H1 (cell line): ENCODE measurements around the gene DOCK9. TPM values are rescaled to one million over a fixed set of nuclear protein-coding genes. Genes with fewer than 3 reads are reported as not detected.

Experiments used
- CTCF ChIA-PET: fragments of 300-600 bp; sonication (Branson Sonifier 250); formaldehyde crosslinking; loops from one replicate; lab custom pipeline; 2021; ENCODE audit not compliant: partially characterized antibody; lab: Charles Lee
- POLR2A ChIA-PET: fragments of 300-600 bp; sonication (Branson Sonifier 250); formaldehyde crosslinking; loops from one replicate; lab custom pipeline; 2021; ENCODE audit warnings: inconsistent platforms; ENCODE audit not compliant: partially characterized antibody; lab: Charles Lee
- DNase-seq, 2 experiments: peaks; one replicate each; pipeline versions ENCODE4 v3.0.0 to v3.0.0-alpha.2; 2010 to 2022; ENCODE audit warnings: low spot score in 2 of 2, low read depth in 1 of 2, mixed read lengths in 1 of 2
- FAIRE-seq: peaks from 2 replicates; lab custom pipeline; 2011; peaks lifted over from hg19 to GRCh38; lab: Jason Lieb, UNC
- H2AFZ ChIP-seq: 2 replicates; pipeline ENCODE4 v1.8.1; 2012; ENCODE audit warnings: low read length, inconsistent platforms
- H2AK5ac ChIP-seq: 2 replicates; pipeline ENCODE4 v1.6.1; 2013; ENCODE audit warnings: low read depth, low read length
- H2BK120ac ChIP-seq: replicated peaks from 2 replicates; pipeline ENCODE3; 2013; ENCODE audit warnings: low read depth, low read length, inconsistent platforms
- H2BK12ac ChIP-seq: 2 replicates; pipeline ENCODE4 v1.6.1; 2013; ENCODE audit warnings: low read depth, low read length
- H2BK15ac ChIP-seq: 2 replicates; pipeline ENCODE4 v1.6.1; 2013; ENCODE audit warnings: low read length
- H2BK20ac ChIP-seq: 2 replicates; pipeline ENCODE4 v1.6.1; 2013; ENCODE audit warnings: low read length
- H2BK5ac ChIP-seq: 2 replicates; pipeline ENCODE4 v1.6.1; 2013; ENCODE audit warnings: low read depth, low read length
- H3K14ac ChIP-seq: 2 replicates; pipeline ENCODE4 v1.6.1; 2013; ENCODE audit warnings: inconsistent platforms; ENCODE audit not compliant: insufficient read length
- H3K18ac ChIP-seq: 2 replicates; pipeline ENCODE4 v1.6.1; 2013; ENCODE audit warnings: low read length; ENCODE audit errors: extremely low read depth
- H3K23ac ChIP-seq: 2 replicates; pipeline ENCODE4 v1.6.1; 2013; ENCODE audit warnings: inconsistent platforms; ENCODE audit not compliant: insufficient read length
- H3K23me2 ChIP-seq: 2 replicates; pipeline ENCODE4 v1.6.1; 2013; ENCODE audit warnings: low read depth, low read length
- H3K27ac ChIP-seq: 2 replicates; pipeline ENCODE4 v1.6.1; 2011; ENCODE audit warnings: low read depth, low read length, inconsistent platforms
- H3K27me3 ChIP-seq, 4 experiments: replicated peaks in 1 of 4; 1 replicate in 1 of 4; 2 replicates in 3 of 4; pipeline versions ENCODE4 v1.6.1 to v1.8.1; 2011 to 2013; ENCODE audit warnings: low read length in 3 of 4, mild to moderate bottlenecking in 3 of 4, inconsistent platforms in 2 of 4, mixed read lengths in 2 of 4, moderate library complexity in 1 of 4; ENCODE audit not compliant: control insufficient read depth in 3 of 4, insufficient read depth in 3 of 4; ENCODE audit errors: extremely low read depth in 1 of 4
- H3K36me3 ChIP-seq, 4 experiments: 2 replicates each; pipeline versions ENCODE4 v1.6.1 to v1.8.1; 2011 to 2013; ENCODE audit warnings: mild to moderate bottlenecking in 4 of 4, low read length in 3 of 4, moderate library complexity in 2 of 4, control low read depth in 1 of 4, inconsistent platforms in 1 of 4; ENCODE audit not compliant: insufficient read depth in 4 of 4, control insufficient read depth in 2 of 4
- H3K4ac ChIP-seq: replicated peaks from 2 replicates; pipeline ENCODE3; 2013; ENCODE audit warnings: low read length, low read depth, mixed read lengths, inconsistent platforms; ENCODE audit not compliant: insufficient read length
- H3K4me1 ChIP-seq, 4 experiments: replicated peaks in 1 of 4; 1 replicate in 1 of 4; 2 replicates in 3 of 4; pipeline versions ENCODE4 v1.6.1 to v1.8.1; 2011 to 2013; ENCODE audit warnings: low read length in 3 of 4, inconsistent platforms in 2 of 4, mixed read lengths in 1 of 4; ENCODE audit not compliant: insufficient read depth in 4 of 4, control insufficient read depth in 3 of 4
- H3K4me2 ChIP-seq, 2 experiments: 2 replicates each; pipeline versions ENCODE4 v1.6.1 to v1.8.1; 2011 to 2013; ENCODE audit warnings: low read depth in 2 of 2, low read length in 2 of 2, control low read depth in 1 of 2, inconsistent platforms in 1 of 2, mild to moderate bottlenecking in 1 of 2; ENCODE audit not compliant: insufficient read depth in 1 of 2
- H3K4me3 ChIP-seq, 4 experiments: fragments of 200-600, 300-600 bp in 1 of 4; sonication (generic), shearing (Covaris generic), sonication (Bioruptor Twin) in 1 of 4; 2 replicates each; pipeline versions ENCODE4 v1.5.1 to v1.8.1; 2011 to 2016; ENCODE audit warnings: low read length in 4 of 4, low read depth in 3 of 4, control low read depth in 2 of 4, inconsistent platforms in 2 of 4, mild to moderate bottlenecking in 2 of 4, mixed read lengths in 1 of 4, moderate library complexity in 1 of 4; ENCODE audit not compliant: insufficient read depth in 2 of 4; ENCODE audit errors: extremely low read depth in 1 of 4
- H3K56ac ChIP-seq: replicated peaks from 2 replicates; pipeline ENCODE3; 2013; ENCODE audit warnings: low read depth, mild to moderate bottlenecking, mixed read lengths, low read length, inconsistent platforms; ENCODE audit not compliant: insufficient read length
- H3K79me1 ChIP-seq: 2 replicates; pipeline ENCODE4 v1.6.1; 2013; ENCODE audit warnings: low read depth, low read length, control low read depth
- H3K79me2 ChIP-seq, 2 experiments: 2 replicates each; pipeline versions ENCODE4 v1.6.1 to v1.8.1; 2012 to 2013; ENCODE audit warnings: low read length in 2 of 2, mild to moderate bottlenecking in 2 of 2, inconsistent platforms in 1 of 2; ENCODE audit not compliant: insufficient read depth in 2 of 2, control insufficient read depth in 1 of 2
- H3K9ac ChIP-seq, 4 experiments: replicated peaks in 1 of 4; 1 replicate in 1 of 4; 2 replicates in 3 of 4; pipeline versions ENCODE4 v1.6.1 to v1.8.1; 2011 to 2013; ENCODE audit warnings: low read depth in 3 of 4, low read length in 3 of 4, control low read depth in 2 of 4, mild to moderate bottlenecking in 2 of 4, moderate library complexity in 2 of 4, inconsistent platforms in 1 of 4; ENCODE audit errors: extremely low read depth in 1 of 4
- H3K9me3 ChIP-seq, 2 experiments: 2 replicates each; pipeline versions ENCODE4 v1.6.1 to v1.8.1; 2012 to 2013; ENCODE audit warnings: mild to moderate bottlenecking in 2 of 2, moderate library complexity in 2 of 2, control low read depth in 1 of 2, inconsistent platforms in 1 of 2, low read depth in 1 of 2, low read length in 1 of 2, mixed read lengths in 1 of 2; ENCODE audit not compliant: insufficient read depth in 2 of 2
- H4K20me1 ChIP-seq, 2 experiments: replicated peaks in 1 of 2; 2 replicates each; pipeline versions ENCODE3 to v1.8.1; 2011 to 2013; ENCODE audit warnings: inconsistent platforms in 2 of 2, low read length in 2 of 2, mild to moderate bottlenecking in 1 of 2; ENCODE audit not compliant: insufficient read depth in 2 of 2, control insufficient read depth in 1 of 2
- H4K5ac ChIP-seq: 2 replicates; pipeline ENCODE4 v1.6.1; 2013; ENCODE audit warnings: low read length, low read depth, mixed read lengths, inconsistent platforms; ENCODE audit not compliant: insufficient read length
- H4K8ac ChIP-seq: 2 replicates; pipeline ENCODE4 v1.8.0; 2013; ENCODE audit warnings: mild to moderate bottlenecking, moderate library complexity, low read length, inconsistent platforms; ENCODE audit not compliant: insufficient read depth; ENCODE audit errors: extremely low read depth
- H4K91ac ChIP-seq: replicated peaks from 2 replicates; pipeline ENCODE3; 2013; ENCODE audit warnings: low read length, mixed read lengths, inconsistent platforms; ENCODE audit not compliant: insufficient read length
- CEBPB ChIP-seq: IDR thresholded peaks from 2 replicates; pipeline ENCODE4 v1.6.1; 2012; ENCODE audit warnings: low read depth, low read length
- JUN ChIP-seq: IDR thresholded peaks from 2 replicates; pipeline ENCODE4 v1.6.1; 2011; ENCODE audit warnings: low read depth, mild to moderate bottlenecking, improper control_type of control experiment, low read length
- KDM4A ChIP-seq: IDR thresholded peaks from one replicate; pipeline ENCODE4 v1.7.1; 2012; ENCODE audit warnings: low read depth, mild to moderate bottlenecking, moderate library complexity, low read length, inconsistent platforms; ENCODE audit not compliant: severe bottlenecking
- KDM5A ChIP-seq: fragments of 200-600 bp; IDR thresholded peaks from 2 replicates; pipeline ENCODE4 v1.7.1; 2012; ENCODE audit warnings: mild to moderate bottlenecking, low read length, inconsistent platforms, mixed read lengths
- WGBS, 2 experiments: shearing (Covaris generic) in 1 of 2; methylation state at CpG; one replicate each; pipeline versions ENCODE4 v1.1.6 to v1.1.7; 2013 to 2015; ENCODE audit warnings: low lambda C conversion rate in 2 of 2, mixed read lengths in 2 of 2, inconsistent platforms in 1 of 2, low coverage in 1 of 2, missing lambda C conversion rate in 1 of 2; ENCODE audit not compliant: insufficient replicate concordance in 2 of 2, insufficient coverage in 1 of 2, insufficient read length in 1 of 2; ENCODE audit errors: extremely low coverage in 1 of 2, missing lambda C conversion rate in 1 of 2; 5-methylcytosine and 5-hydroxymethylcytosine counted together
- polyA plus RNA-seq, 7 experiments: library from polyadenylated mRNA; depleted of rRNA in 3 of 7; stranded (reverse) in 5 of 7; unstranded in 2 of 7; fragments of >200 nt in 5 of 7; fragments of 200-250 nt in 2 of 7; gene quantifications; 1 replicate in 5 of 7; 2 replicates in 1 of 7; 4 replicates in 1 of 7; pipeline versions ENCODE4 v1.2.1 to v1.2.3, GENCODE V29; 2011 to 2013; ENCODE audit warnings: missing spikeins in 2 of 7, mixed read lengths in 2 of 7
- total RNA-seq: library from RNA; stranded (reverse); fragmentation: NEBNext Ultra II Directional; extraction: Animal tissue kit (Norgen Biotek cat#: 25700); gene quantifications from 2 replicates; pipeline ENCODE4 v1.2.1, GENCODE V29; 2021
- TF ChIP-seq, protein P1 (sequence below): IDR thresholded peaks from 2 replicates; pipeline ENCODE4 v1.6.1; 2012; ENCODE audit warnings: low read length, inconsistent platforms
- TF ChIP-seq, protein P2 (sequence below): IDR thresholded peaks from 2 replicates; pipeline ENCODE4 v1.6.1; 2011; ENCODE audit warnings: low read length, improper control_type of control experiment

DOCK9 gene
- total and polyA plus RNA-seq, 2 of the 8 experiments (the other 6 are each of a cell fraction or from before 2014, with no cell fraction given), result 21.6 to 31.5 TPM

DNA sequence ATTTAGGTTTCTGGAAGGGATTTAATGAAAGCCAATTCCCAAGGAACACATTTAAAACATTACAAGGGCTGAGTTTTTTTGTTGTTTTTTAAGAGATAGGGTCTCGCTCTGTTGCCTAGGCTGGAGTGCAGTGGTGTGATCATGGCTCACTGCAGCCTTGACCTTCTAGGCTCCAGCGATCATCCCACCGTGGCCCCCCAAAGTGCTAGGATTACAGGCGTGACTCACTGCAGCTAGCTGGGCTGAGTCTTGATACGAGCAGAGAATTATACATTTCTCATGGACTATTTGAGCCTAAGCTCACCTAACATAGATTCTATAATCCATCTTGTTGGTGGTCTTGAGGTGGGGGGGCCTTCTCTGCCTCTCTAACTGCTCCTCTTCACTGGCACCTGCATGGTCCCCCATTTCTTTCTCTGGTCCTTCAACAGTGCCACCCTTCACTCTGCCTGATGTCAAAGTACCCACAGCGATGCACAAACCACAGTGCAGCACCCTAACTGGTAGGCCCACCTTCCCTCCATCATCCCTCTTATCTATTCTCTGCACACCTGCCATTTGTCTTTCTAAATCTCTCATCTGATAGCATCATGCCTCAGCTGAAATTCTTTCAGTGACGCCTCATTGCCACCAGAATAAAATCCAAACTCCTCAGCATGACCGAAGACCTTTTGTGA is 37.4 kb downstream of the DOCK9 start:
- Histone ChIP-seq H3K23me2 (no peaks in the 10 kb centered on the region), H3K9ac (no peak overlapping the region), H4K8ac (no peak overlapping the region; the same call in 1 of the 2 replicates), H3K79me2 (no peaks in the 10 kb centered on the region), H3K27me3 (no peaks in the 10 kb centered on the region), H3K36me3 (no peaks in the 10 kb centered on the region), H2BK12ac (peak overlapping the region; percentile 53; the same call in 1 of the 2 replicates), H4K5ac (no peak overlapping the region), H3K79me1 (no peaks in the 10 kb centered on the region), H3K23ac (no peak overlapping the region), H3K18ac (no peak overlapping the region), H3K14ac (no peak overlapping the region), H2BK15ac (no peak overlapping the region), H3K56ac (no peak overlapping the region), H2BK120ac (no peak overlapping the region), H3K4ac (no peak overlapping the region), H2BK20ac (no peak overlapping the region), H2AFZ (no peak overlapping the region), H3K4me3 (no peak overlapping the region), H2BK5ac (no peak overlapping the region), H2AK5ac (no peak overlapping the region), H3K27ac (no peak overlapping the region), H4K20me1 (no peaks in the 10 kb centered on the region), H4K91ac (peak overlapping the region; percentile 16), H3K4me1 (peaks cover 1 to 16% (median 10%) of the 10 kb centered on the region in 4 experiments), H3K4me2 (no peak overlapping the region), H3K9me3 (no peaks in the 10 kb centered on the region)
- ChIA-PET POLR2A (interaction anchor here (1.8 kb wide), 1 partner anchor 36 kb away, joined by 4 read pairs; no protein-coding TSS in a partner anchor), CTCF (no interaction called here)
- DNase-seq (no peak), FAIRE-seq (no peak)
- WGBS, 2 experiments, result 87% methylated on average over 8 of the region's 8 CpGs; no CpG with 5 or more reads in 1 of the 2 experiments
- TF ChIP-seq, protein P1, sequence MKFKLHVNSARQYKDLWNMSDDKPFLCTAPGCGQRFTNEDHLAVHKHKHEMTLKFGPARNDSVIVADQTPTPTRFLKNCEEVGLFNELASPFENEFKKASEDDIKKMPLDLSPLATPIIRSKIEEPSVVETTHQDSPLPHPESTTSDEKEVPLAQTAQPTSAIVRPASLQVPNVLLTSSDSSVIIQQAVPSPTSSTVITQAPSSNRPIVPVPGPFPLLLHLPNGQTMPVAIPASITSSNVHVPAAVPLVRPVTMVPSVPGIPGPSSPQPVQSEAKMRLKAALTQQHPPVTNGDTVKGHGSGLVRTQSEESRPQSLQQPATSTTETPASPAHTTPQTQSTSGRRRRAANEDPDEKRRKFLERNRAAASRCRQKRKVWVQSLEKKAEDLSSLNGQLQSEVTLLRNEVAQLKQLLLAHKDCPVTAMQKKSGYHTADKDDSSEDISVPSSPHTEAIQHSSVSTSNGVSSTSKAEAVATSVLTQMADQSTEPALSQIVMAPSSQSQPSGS, result no peak
- TF ChIP-seq CEBPB, result no peak
- no peak for TF ChIP-seq KDM4A
- TF ChIP-seq JUN, result no peak
- TF ChIP-seq, protein P2, sequence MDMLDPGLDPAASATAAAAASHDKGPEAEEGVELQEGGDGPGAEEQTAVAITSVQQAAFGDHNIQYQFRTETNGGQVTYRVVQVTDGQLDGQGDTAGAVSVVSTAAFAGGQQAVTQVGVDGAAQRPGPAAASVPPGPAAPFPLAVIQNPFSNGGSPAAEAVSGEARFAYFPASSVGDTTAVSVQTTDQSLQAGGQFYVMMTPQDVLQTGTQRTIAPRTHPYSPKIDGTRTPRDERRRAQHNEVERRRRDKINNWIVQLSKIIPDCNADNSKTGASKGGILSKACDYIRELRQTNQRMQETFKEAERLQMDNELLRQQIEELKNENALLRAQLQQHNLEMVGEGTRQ, result no peak
- no peak for TF ChIP-seq KDM5A
